ENCODE data around the gene SH3BP4. TPM values are rescaled to one million over a fixed set of nuclear protein-coding genes. Genes with fewer than 3 reads are reported as not detected.

The SH3BP4 gene
- total RNA-seq, 4 donors from 2014 or later = 7.5 to 24.9 (median 19.5) TPM

- 76 to 82% methylated on average over 9 of the region's 9 CpGs for WGBS, 2 donors (ENCODE audit: low coverage in 1 of 2)
- Histone ChIP-seq H3K4me3 (no peak overlapping the region), H3K36me3 (no peaks in the 10 kb centered on the region), H3K27me3 (no peaks in the 10 kb centered on the region), H3K4me1 (no peaks in the 10 kb centered on the region), H3K9me3 (no peaks in the 10 kb centered on the region), H3K27ac (no peak overlapping the region)
- intact Hi-C loops (cut with DNase I; ENCODE audit: low total_unique reads) (no loop called here), in situ Hi-C loops (cut with MboI; ENCODE audit: low pct_ligation_motif_present in 1 of 4, low pct_unique_long_range_greater_than_20kb in 1 of 4, low sequenced_read_pairs in 3 of 4) (no loop called here)
- no peak for TF ChIP-seq EP300 (IDR thresholded peaks at IDR 0.05; ENCODE audit: low read depth)
- no peak for TF ChIP-seq CTCF (IDR thresholded peaks at IDR 0.05)
- TF ChIP-seq POLR2AphosphoS5 (IDR thresholded peaks at IDR 0.05) = no peak
- no peak for TF ChIP-seq POLR2A (IDR thresholded peaks at IDR 0.05)
- DNase-seq = no peak
Observed at GRCh38 chr2:234914371-234915154, 37.3 kb upstream of the SH3BP4 start.

- H3K4me3 ChIP-seq = no peak overlapping the region
- DNase-seq = no peak
- no peaks in the 10 kb centered on the region for H3K27me3 ChIP-seq
- H3K36me3 ChIP-seq = no peaks in the 10 kb centered on the region
- no peaks in the 10 kb centered on the region for H3K4me1 ChIP-seq
- in situ Hi-C loops (cut with MboI; ENCODE audit: low pct_ligation_motif_present in 1 of 4, low pct_unique_long_range_greater_than_20kb in 1 of 4, low sequenced_read_pairs in 3 of 4) = no loop called here
- WGBS, 2 donors (ENCODE audit: low coverage in 1 of 2) = 86 to 95% methylated on average over 4 to 5 of the region's 5 CpGs
- no peak overlapping the region for H3K27ac ChIP-seq
- intact Hi-C loops (cut with DNase I; ENCODE audit: low total_unique reads) = no loop called here
- TF ChIP-seq POLR2A (IDR thresholded peaks at IDR 0.05) = no peak
- TF ChIP-seq POLR2AphosphoS5 (IDR thresholded peaks at IDR 0.05) = no peak
- no peak for TF ChIP-seq CTCF (IDR thresholded peaks at IDR 0.05)
- TF ChIP-seq EP300 (IDR thresholded peaks at IDR 0.05; ENCODE audit: low read depth) = no peak
- no peaks in the 10 kb centered on the region for H3K9me3 ChIP-seq
Observed at GRCh38 chr2:234916674-234917073, 35.1 kb upstream of the SH3BP4 start.

- Histone ChIP-seq H3K27ac (no peak overlapping the region), H3K27me3 (no peaks in the 10 kb centered on the region), H3K36me3 (no peaks in the 10 kb centered on the region), H3K9me3 (no peaks in the 10 kb centered on the region), H3K4me1 (no peaks in the 10 kb centered on the region), H3K4me3 (no peak overlapping the region)
- 35 to 43% methylated on average over 5 to 6 of the region's 6 CpGs for WGBS, 2 donors (ENCODE audit: low coverage in 1 of 2)
- intact Hi-C loops (cut with DNase I; ENCODE audit: low total_unique reads) = no loop called here
- no peak for DNase-seq
- in situ Hi-C loops (cut with MboI; ENCODE audit: low pct_ligation_motif_present in 1 of 4, low pct_unique_long_range_greater_than_20kb in 1 of 4, low sequenced_read_pairs in 3 of 4) = no loop called here
- TF ChIP-seq POLR2A (IDR thresholded peaks at IDR 0.05) (no peak), EP300 (IDR thresholded peaks at IDR 0.05; ENCODE audit: low read depth) (no peak), POLR2AphosphoS5 (IDR thresholded peaks at IDR 0.05) (no peak), CTCF (IDR thresholded peaks at IDR 0.05) (no peak)
Observed at GRCh38 chr2:234917211-234917975, 34.4 kb upstream of the SH3BP4 start.

GRCh38 chr2:234919711-234920110, 32.1 kb upstream of the SH3BP4 start:
- DNase-seq = no peak
- Histone ChIP-seq H3K27ac (no peak overlapping the region), H3K27me3 (no peaks in the 10 kb centered on the region), H3K4me3 (no peak overlapping the region), H3K4me1 (no peaks in the 10 kb centered on the region), H3K36me3 (no peaks in the 10 kb centered on the region), H3K9me3 (no peaks in the 10 kb centered on the region)
- in situ Hi-C loops (cut with MboI; ENCODE audit: low pct_ligation_motif_present in 1 of 4, low pct_unique_long_range_greater_than_20kb in 1 of 4, low sequenced_read_pairs in 3 of 4) = no loop called here
- 86% methylated on average over 3 of the region's 3 CpGs; no CpG with 5 or more reads in 1 of the 2 donors for WGBS, 2 donors (ENCODE audit: low coverage in 1 of 2)
- intact Hi-C loops (cut with DNase I; ENCODE audit: low total_unique reads) = no loop called here
- no peak for TF ChIP-seq POLR2A (IDR thresholded peaks at IDR 0.05)
- no peak for TF ChIP-seq EP300 (IDR thresholded peaks at IDR 0.05; ENCODE audit: low read depth)

All from transverse colon (tissue), 4 donors.